ENCODE results near the gene ACVR2A.

Gene ACVR2A

GRCh38 chr2:147855977-147856376 lies 11.1 kb downstream of the ACVR2A start:
- DNase-seq = no peak

GRCh38 chr2:147860009-147860408 lies 15.2 kb downstream of the ACVR2A start:
- no peak for DNase-seq

GRCh38 chr2:147862859-147863516 lies 18.2 kb downstream of the ACVR2A start:
- DNase-seq = no peak

GRCh38 chr2:147863835-147864234 lies 19.0 kb downstream of the ACVR2A start:
- no peak for DNase-seq

GRCh38 chr2:147865560-147865959 lies 20.7 kb downstream of the ACVR2A start:
- DNase-seq = no peak

GRCh38 chr2:147867050-147867449 lies 22.2 kb downstream of the ACVR2A start:
- no peak for DNase-seq

- DNase-seq = no peak
Measured at GRCh38 chr2:147869934-147870333, 25.1 kb downstream of the ACVR2A start.

- no peak for DNase-seq
Measured at GRCh38 chr2:147872967-147873366, 28.1 kb downstream of the ACVR2A start.

- no peak for DNase-seq
Measured at GRCh38 chr2:147873859-147874483, 29.1 kb downstream of the ACVR2A start.

- no peak for DNase-seq
Measured at GRCh38 chr2:147879846-147880245, 35.0 kb downstream of the ACVR2A start.

GRCh38 chr2:147882631-147883030 lies 37.8 kb downstream of the ACVR2A start:
- no peak for DNase-seq

- no peak for DNase-seq
Measured at GRCh38 chr2:147884830-147885229, 40.0 kb downstream of the ACVR2A start.

GRCh38 chr2:147886136-147886535 lies 41.3 kb downstream of the ACVR2A start:
- DNase-seq = no peak

- DNase-seq = no peak
Measured at GRCh38 chr2:147888680-147889079, 43.9 kb downstream of the ACVR2A start.

- DNase-seq = no peak
Measured at GRCh38 chr2:147904051-147904450, 59.2 kb downstream of the ACVR2A start.

- DNase-seq = no peak
Measured at GRCh38 chr2:147909178-147909577, 64.3 kb downstream of the ACVR2A start.

GRCh38 chr2:147910990-147911473 lies 66.2 kb downstream of the ACVR2A start:
- peak; percentile 52 for DNase-seq

- DNase-seq = no peak
Measured at GRCh38 chr2:147913701-147914480, 69.1 kb downstream of the ACVR2A start.

- DNase-seq = no peak
Measured at GRCh38 chr2:147916067-147916466, 71.2 kb downstream of the ACVR2A start.

- DNase-seq = no peak
Measured at GRCh38 chr2:147916723-147917122, 71.9 kb downstream of the ACVR2A start.

GRCh38 chr2:147917161-147917560 lies 72.3 kb downstream of the ACVR2A start:
- DNase-seq = no peak

- no peak for DNase-seq
Measured at GRCh38 chr2:147923846-147924245, 79.0 kb downstream of the ACVR2A start.

- DNase-seq = no peak
Measured at GRCh38 chr2:147924647-147925046, 79.8 kb downstream of the ACVR2A start.

- no peak for DNase-seq
Measured at GRCh38 chr2:147925886-147926285, 81.1 kb downstream of the ACVR2A start.

Data from retina (tissue), 1 donor.